Suprapubic skin (tissue), 4 donors: ENCODE data around the gene ARF6. TPM values are rescaled to one million over a fixed set of nuclear protein-coding genes. Genes with fewer than 3 reads are reported as not detected.

Experiments used
- DNase-seq, 2 donors: peaks; one replicate each; pipeline ENCODE4 v3.0.0-alpha.2; 2019; ENCODE audit warnings: low spot score in 2 of 2
- H3K27ac ChIP-seq: fragments of 200-600 bp; sonication (generic); one replicate; pipeline ENCODE4 v1.5.1; 2019
- H3K27me3 ChIP-seq: fragments of 200-600 bp; sonication (generic); one replicate; pipeline ENCODE4 v1.5.1; 2019
- H3K36me3 ChIP-seq: fragments of 200-600 bp; sonication (generic); one replicate; pipeline ENCODE4 v1.5.1; 2019
- H3K4me1 ChIP-seq: fragments of 200-600 bp; sonication (generic); one replicate; pipeline ENCODE4 v1.5.1; 2019
- H3K4me3 ChIP-seq: fragments of 200-600 bp; sonication (generic); one replicate; pipeline ENCODE4 v1.5.1; 2019; ENCODE audit warnings: mild to moderate bottlenecking
- H3K9me3 ChIP-seq: fragments of 200-600 bp; sonication (generic); one replicate; pipeline ENCODE4 v1.5.1; 2019
- EP300 ChIP-seq: sonication (generic); formaldehyde crosslinking; IDR thresholded peaks from one replicate; pipeline ENCODE4 v1.6.1; 2017; ENCODE audit warnings: antibody characterized with exemption
- POLR2A ChIP-seq, 2 donors: fragments of 450-650 bp; IDR thresholded peaks; one replicate each; pipeline ENCODE4 v1.6.1; 2017; ENCODE audit warnings: antibody characterized with exemption in 2 of 2, mild to moderate bottlenecking in 2 of 2, moderate library complexity in 2 of 2
- POLR2AphosphoS5 ChIP-seq, 3 donors: sonication (generic); formaldehyde crosslinking; IDR thresholded peaks; one replicate each; pipeline ENCODE4 v1.6.1; 2017; ENCODE audit warnings: antibody characterized with exemption in 3 of 3
- WGBS: methylation state at CpG from one replicate; pipeline ENCODE4 v1.1.5; 2018; 5-methylcytosine and 5-hydroxymethylcytosine counted together
- total RNA-seq, 4 donors: library from RNA; depleted of rRNA; stranded (reverse); fragments of >200 nt; gene quantifications; one replicate each; pipeline ENCODE4 v1.1.0, GENCODE V29; 2016
- TF ChIP-seq, protein P1 (sequence below), 2 donors: fragments of 200-600 bp in 1 of 2; fragments of 450-650 bp in 1 of 2; sonication (generic) in 1 of 2; IDR thresholded peaks; one replicate each; pipeline ENCODE4 v1.5.1; 2016 to 2019; ENCODE audit warnings: antibody characterized with exemption in 2 of 2, mild to moderate bottlenecking in 1 of 2, moderate library complexity in 1 of 2

The ARF6 gene
- 100 to 1,000 TPM in 1 of 4 donors, 10 to 100 TPM in 3; 48.0 to 125 (median 85.3) TPM for total RNA-seq

DNA sequence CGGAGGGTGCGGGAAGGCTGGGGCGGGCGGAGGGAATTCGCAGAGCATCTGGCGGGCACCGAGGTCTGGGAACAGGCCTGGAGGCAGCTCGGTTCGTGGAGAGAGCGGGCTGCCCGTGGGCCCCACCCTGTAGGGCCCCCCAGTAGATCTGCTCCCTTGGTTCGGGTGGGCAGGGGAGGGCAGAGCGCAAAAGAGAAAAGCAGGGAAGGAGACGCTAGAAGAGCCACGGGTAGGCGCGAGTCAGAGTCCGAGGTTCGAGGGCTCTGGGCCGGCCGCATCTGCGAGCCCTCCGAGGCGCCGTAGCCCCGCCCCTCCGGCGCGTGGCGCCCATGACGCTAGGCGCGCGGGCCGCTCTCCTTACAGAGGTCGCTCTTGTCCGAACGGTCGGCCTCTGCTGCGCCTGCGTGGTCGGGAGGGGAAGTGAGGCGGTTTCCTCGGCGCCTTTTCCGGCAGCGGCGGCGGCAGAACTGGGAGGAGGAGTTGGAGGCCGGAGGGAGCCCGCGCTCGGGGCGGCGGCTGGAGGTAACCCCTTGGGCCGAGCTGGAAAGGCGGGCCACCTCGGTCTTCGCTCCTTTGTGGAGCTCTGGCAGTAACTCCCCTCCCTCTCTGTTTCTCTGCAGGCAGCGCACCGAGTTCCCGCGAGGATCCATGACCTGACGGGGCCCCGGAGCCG is at the start of gene ARF6:
ARF6 (plus strand) TSS at position 447 of the 673 bp plus-strand sequence. CDS start 655 bp downstream, outside the sequence.
- TF ChIP-seq, protein P1, sequence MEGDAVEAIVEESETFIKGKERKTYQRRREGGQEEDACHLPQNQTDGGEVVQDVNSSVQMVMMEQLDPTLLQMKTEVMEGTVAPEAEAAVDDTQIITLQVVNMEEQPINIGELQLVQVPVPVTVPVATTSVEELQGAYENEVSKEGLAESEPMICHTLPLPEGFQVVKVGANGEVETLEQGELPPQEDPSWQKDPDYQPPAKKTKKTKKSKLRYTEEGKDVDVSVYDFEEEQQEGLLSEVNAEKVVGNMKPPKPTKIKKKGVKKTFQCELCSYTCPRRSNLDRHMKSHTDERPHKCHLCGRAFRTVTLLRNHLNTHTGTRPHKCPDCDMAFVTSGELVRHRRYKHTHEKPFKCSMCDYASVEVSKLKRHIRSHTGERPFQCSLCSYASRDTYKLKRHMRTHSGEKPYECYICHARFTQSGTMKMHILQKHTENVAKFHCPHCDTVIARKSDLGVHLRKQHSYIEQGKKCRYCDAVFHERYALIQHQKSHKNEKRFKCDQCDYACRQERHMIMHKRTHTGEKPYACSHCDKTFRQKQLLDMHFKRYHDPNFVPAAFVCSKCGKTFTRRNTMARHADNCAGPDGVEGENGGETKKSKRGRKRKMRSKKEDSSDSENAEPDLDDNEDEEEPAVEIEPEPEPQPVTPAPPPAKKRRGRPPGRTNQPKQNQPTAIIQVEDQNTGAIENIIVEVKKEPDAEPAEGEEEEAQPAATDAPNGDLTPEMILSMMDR (IDR thresholded peaks at IDR 0.05) = peak in 1 of 2 donors; percentile 6
- TF ChIP-seq EP300 = no peak
- TF ChIP-seq POLR2AphosphoS5 (IDR thresholded peaks at IDR 0.05) = peak; percentile 71 to 88 (median 82)
- peak; percentile 47 to 95 for TF ChIP-seq POLR2A (IDR thresholded peaks at IDR 0.05)
- DNase-seq = peak; percentile 99
- Histone ChIP-seq H3K27ac (peak within 1 kb of the TSS; percentile 98), H3K4me1 (peaks cover 35% of the 10 kb centered on the region), H3K9me3 (no peaks in the 10 kb centered on the region), H3K36me3 (peaks cover 4% of the 10 kb centered on the region), H3K27me3 (no peaks in the 10 kb centered on the region), H3K4me3 (peak within 1 kb of the TSS; percentile 77)
- 0% methylated on average over 19 of the region's 66 CpGs for WGBS

DNA sequence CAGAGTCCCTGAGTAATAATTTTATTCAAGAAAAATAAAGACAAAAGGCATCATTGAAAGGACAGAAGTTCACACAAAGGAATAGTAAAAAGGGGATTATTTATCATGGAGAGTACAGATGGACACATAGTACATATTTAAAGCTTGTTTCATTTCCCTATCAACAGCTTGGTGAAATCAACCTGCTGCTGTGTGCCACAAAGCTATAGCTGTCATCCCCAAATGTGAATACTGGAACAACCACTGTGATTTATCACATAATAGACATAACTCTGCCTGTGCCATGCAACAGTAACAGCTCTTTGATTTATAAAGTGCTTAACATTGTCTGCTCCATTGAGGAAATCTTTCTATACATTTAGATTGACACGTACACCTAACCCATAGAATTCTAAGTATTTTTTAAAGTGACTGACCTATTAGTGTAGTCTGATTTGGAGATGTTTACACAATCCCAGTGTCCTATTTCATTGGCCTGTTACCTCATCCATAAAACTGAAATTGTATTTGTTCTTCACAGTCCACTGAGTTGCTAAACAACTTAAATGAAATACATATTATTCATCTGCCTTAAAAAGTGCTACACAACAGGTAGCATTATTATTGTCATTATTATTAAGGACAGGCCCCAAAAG is 43.6 kb upstream of the ARF6 start:
- peaks cover 44% of the 10 kb centered on the region for H3K36me3 ChIP-seq

GRCh38 chr14:49851813-49852212 is 41.1 kb upstream of the ARF6 start:
- no peak for TF ChIP-seq POLR2AphosphoS5 (IDR thresholded peaks at IDR 0.05)
- no peak for TF ChIP-seq EP300
- TF ChIP-seq POLR2A (IDR thresholded peaks at IDR 0.05) = no peak
- TF ChIP-seq, protein P1 (IDR thresholded peaks at IDR 0.05) = no peak
- Histone ChIP-seq H3K36me3 (peaks cover 20% of the 10 kb centered on the region), H3K9me3 (no peaks in the 10 kb centered on the region), H3K4me1 (peaks cover 31% of the 10 kb centered on the region), H3K27ac (peak overlapping the region; percentile 92), H3K27me3 (no peaks in the 10 kb centered on the region), H3K4me3 (peak overlapping the region; percentile 79)
- DNase-seq = no peak
- WGBS = 7% methylated on average over 7 of the region's 7 CpGs

More for the DNA sequence above, 43.6 kb upstream of the ARF6 start:
- no peaks in the 10 kb centered on the region for H3K27me3 ChIP-seq
- H3K27ac ChIP-seq = no peak overlapping the region
- TF ChIP-seq POLR2A (IDR thresholded peaks at IDR 0.05) (no peak), EP300 (no peak), POLR2AphosphoS5 (IDR thresholded peaks at IDR 0.05) (no peak)
- TF ChIP-seq, protein P1 (IDR thresholded peaks at IDR 0.05) = no peak
- 82% methylated on average over 1 of the region's 1 CpG for WGBS
- H3K4me3 ChIP-seq = no peak overlapping the region
- no peak for DNase-seq
- H3K9me3 ChIP-seq = no peaks in the 10 kb centered on the region
- peaks cover 31% of the 10 kb centered on the region for H3K4me1 ChIP-seq

GRCh38 chr14:49852301-49853157 is 40.4 kb upstream of the ARF6 start, which contains the start of gene NEMF:
NEMF (minus strand) TSS chr14:49852788; CDS start chr14:49852753, 35 bp downstream.
- Histone ChIP-seq H3K36me3 (peaks cover 17% of the 10 kb centered on the region), H3K27me3 (no peaks in the 10 kb centered on the region), H3K4me1 (peaks cover 31% of the 10 kb centered on the region), H3K9me3 (no peaks in the 10 kb centered on the region), H3K4me3 (peak within 1 kb of the TSS; percentile 79), H3K27ac (peak within 1 kb of the TSS; percentile 92)
- peak; percentile 86 to 91 for DNase-seq
- TF ChIP-seq EP300 (no peak), POLR2AphosphoS5 (IDR thresholded peaks at IDR 0.05) (peak; percentile 26 to 56 (median 55)), POLR2A (IDR thresholded peaks at IDR 0.05) (peak in 1 of 2 donors; percentile 84)
- TF ChIP-seq, protein P1 (IDR thresholded peaks at IDR 0.05) = peak; percentile 62 to 72
- WGBS = 0% methylated on average over 32 of the region's 49 CpGs
